HepG2 (cell line): Measurements from ENCODE around the gene SERPINB13. TPM values are rescaled to one million over a fixed set of nuclear protein-coding genes. Genes with fewer than 3 reads are reported as not detected.

Source experiments
- ATAC-seq: fragments of 200-7000 bp; cut with Tn5 transposase; 3 replicates; pipeline ENCODE4 v1.9.1; 2020; ENCODE audit warnings: mild to moderate bottlenecking, moderate library complexity
- BruUV-seq: library from RNA; stranded (reverse); fragments of 400-500 nt; replicated peaks from 2 replicates; lab custom pipeline; 2021; lab: Mats Ljungman, UMichigan
- CTCF ChIA-PET: fragments of 300-600 bp; formaldehyde crosslinking; extraction: SDS; loops from one replicate; lab custom pipeline; 2021; ENCODE audit warnings: low total read pairs, inconsistent platforms, low intra/inter-chr PET ratio; lab: Yijun Ruan, JAX
- POLR2A ChIA-PET: fragments of 350-600 bp; sonication (Branson Sonifier 250); formaldehyde crosslinking; loops from one replicate; lab custom pipeline; 2020; ENCODE audit warnings: antibody characterized with exemption, inconsistent platforms; lab: Yijun Ruan, JAX
- DNase-seq: peaks from one replicate; pipeline ENCODE4 v3.0.0-alpha.2; 2015; ENCODE audit warnings: low spot score
- FAIRE-seq: peaks from 3 replicates; lab custom pipeline; 2011; peaks lifted over from hg19 to GRCh38; lab: Jason Lieb, UNC
- H2AFZ ChIP-seq: one replicate; pipeline ENCODE4 v1.6.1; 2011; ENCODE audit warnings: low read length, inconsistent platforms
- H3K27ac ChIP-seq: fragments of 300-600 bp; 3 replicates; pipeline ENCODE4 v1.8.0; 2011; ENCODE audit warnings: mixed run types, mild to moderate bottlenecking, mixed read lengths, low read length, inconsistent platforms; ENCODE audit not compliant: insufficient read depth; ENCODE audit errors: extremely low read length
- H3K27me3 ChIP-seq, 2 experiments: fragments of 200-600 bp in 1 of 2; 2 replicates in 1 of 2; 3 replicates in 1 of 2; pipeline versions ENCODE4 v1.6.0 to v1.8.0; 2011; ENCODE audit warnings: low read length in 2 of 2, mild to moderate bottlenecking in 2 of 2, moderate library complexity in 2 of 2, inconsistent platforms in 1 of 2; ENCODE audit not compliant: insufficient read depth in 2 of 2, control insufficient read depth in 1 of 2
- H3K36me3 ChIP-seq, 2 experiments: fragments of 200-600 bp in 1 of 2; replicated peaks in 1 of 2; 2 replicates in 1 of 2; 3 replicates in 1 of 2; pipeline versions ENCODE4 v1.5.1 to v1.8.0; 2011; ENCODE audit warnings: low read length in 2 of 2, inconsistent platforms in 1 of 2; ENCODE audit not compliant: insufficient read depth in 2 of 2, control insufficient read depth in 1 of 2
- H3K4me1 ChIP-seq: 2 replicates; pipeline ENCODE4 v1.5.1; 2012; ENCODE audit warnings: low read length, inconsistent platforms; ENCODE audit not compliant: insufficient read depth
- H3K4me2 ChIP-seq: 2 replicates; pipeline ENCODE4 v1.6.0; 2011; ENCODE audit warnings: low read depth, low read length, inconsistent platforms
- H3K4me3 ChIP-seq, 3 experiments: fragments of 200-600 bp in 1 of 3; sonication (generic), shearing (Covaris generic) in 1 of 3; replicated peaks in 1 of 3; 2 replicates each; pipeline ENCODE4 v1.5.1; 2011 to 2016; ENCODE audit warnings: low read length in 3 of 3, inconsistent platforms in 2 of 3, low read depth in 2 of 3, mild to moderate bottlenecking in 2 of 3, control low read depth in 1 of 3, mixed read lengths in 1 of 3; ENCODE audit not compliant: insufficient read depth in 1 of 3
- H3K79me2 ChIP-seq: one replicate; pipeline ENCODE4 v1.6.1; 2011; ENCODE audit warnings: low read length, inconsistent platforms; ENCODE audit not compliant: insufficient read depth
- H3K9ac ChIP-seq: 2 replicates; pipeline ENCODE4 v1.6.0; 2011; ENCODE audit warnings: mild to moderate bottlenecking, low read depth, low read length, inconsistent platforms; ENCODE audit not compliant: insufficient read depth
- H3K9me3 ChIP-seq: 2 replicates; pipeline ENCODE4 v1.5.1; 2012; ENCODE audit warnings: mild to moderate bottlenecking, low read length
- H4K20me1 ChIP-seq: 2 replicates; pipeline ENCODE4 v1.6.0; 2011; ENCODE audit warnings: inconsistent platforms, mild to moderate bottlenecking, low read length, moderate library complexity; ENCODE audit not compliant: insufficient read depth
- BCL6 ChIP-seq: IDR thresholded peaks from 2 replicates; pipeline ENCODE4 v1.6.1; 2016; ENCODE audit warnings: missing genetic modification reagents, missing compliant biosample characterization
- HCFC1 ChIP-seq: fragments of 150-350 bp; IDR thresholded peaks from 2 replicates; pipeline ENCODE4 v1.6.1; 2014; ENCODE audit warnings: low read depth, low read length
- HDAC1 ChIP-seq: sonication (generic); formaldehyde crosslinking; IDR thresholded peaks from 2 replicates; pipeline ENCODE4 v1.5.1; 2020; ENCODE audit warnings: mild to moderate bottlenecking, missing genetic modification reagents
- PLRG1 ChIP-seq: fragments of 450-650 bp; conservative IDR thresholded peaks from 2 replicates; pipeline ENCODE4 v1.6.1; 2016
- REST ChIP-seq, 2 experiments: IDR thresholded peaks; 2 replicates each; pipeline ENCODE4 v1.6.1; 2011 to 2012; ENCODE audit warnings: low read length in 2 of 2, borderline replicate concordance in 1 of 2, low read depth in 1 of 2, mild to moderate bottlenecking in 1 of 2, moderate library complexity in 1 of 2
- SRF ChIP-seq: IDR thresholded peaks from 2 replicates; pipeline ENCODE4 v1.6.1; 2011; ENCODE audit warnings: mild to moderate bottlenecking, low read depth, low read length, moderate library complexity
- ZKSCAN1 ChIP-seq: fragments of 150-350 bp; IDR thresholded peaks from 2 replicates; pipeline ENCODE4 v1.6.1; 2014; ENCODE audit warnings: low read length
- ZNF256 ChIP-seq: sonication (generic); formaldehyde crosslinking; conservative IDR thresholded peaks from 2 replicates; pipeline ENCODE4 v1.4.0; 2020; ENCODE audit warnings: missing genetic modification reagents
- WGBS: methylation state at CpG from one replicate; pipeline ENCODE4 v1.1.6; 2017; ENCODE audit warnings: low lambda C conversion rate; 5-methylcytosine and 5-hydroxymethylcytosine counted together
- in situ Hi-C: cut with HindIII; loops from 2 replicates; pipeline ENCODE4 v1.10.0; 2017; ENCODE audit warnings: low pct_unique_long_range_greater_than_20kb; ENCODE audit not compliant: extremely low pct_ligation_motif_present
- intact Hi-C: fragments of 100-400 bp; cut with micrococcal nuclease; formaldehyde crosslinking; loops from one replicate; pipeline ENCODE4 v1.10.0; 2022; ENCODE audit not compliant: unreplicated experiment
- polyA plus RNA-seq, 8 experiments: library from polyadenylated mRNA; depleted of rRNA in 3 of 8; stranded (reverse) in 7 of 8; unstranded in 1 of 8; fragments of >200 nt; fragmentation: Illumina TruSeq in 4 of 8; extraction: Trizol in 4 of 8; gene quantifications; 2 replicates each; pipeline versions ENCODE4 v1.2.1 to v1.2.3, GENCODE V29; 2011 to 2016; ENCODE audit warnings: low read depth in 4 of 8, missing spikeins in 1 of 8, mixed read lengths in 1 of 8; ENCODE audit not compliant: insufficient read depth in 1 of 8
- total RNA-seq, 5 experiments: library from RNA; depleted of rRNA; stranded (reverse); fragments of >200 nt; fragmentation: Illumina TruSeq; extraction: Trizol; gene quantifications; 2 replicates each; pipeline ENCODE4 v1.2.3, GENCODE V29; 2016; ENCODE audit warnings: low read depth in 1 of 5
- TF ChIP-seq, protein P1 (sequence below): sonication (generic); formaldehyde crosslinking; IDR thresholded peaks from 2 replicates; pipeline ENCODE4 v1.5.0; 2020; ENCODE audit warnings: missing genetic modification reagents, mild to moderate bottlenecking, borderline replicate concordance

The SERPINB13 gene
- total and polyA plus RNA-seq, 2 of the 13 experiments (the other 11 are each of a cell fraction or from before 2014, with no cell fraction given) = not detected

GRCh38 chr18:63552581-63552980 lies 34.6 kb upstream of the SERPINB13 start:
- H3K36me3 ChIP-seq = no peaks in the 10 kb centered on the region
- no peaks in the 10 kb centered on the region for H3K9me3 ChIP-seq
- no peak overlapping the region for H2AFZ ChIP-seq
- H3K79me2 ChIP-seq = no peaks in the 10 kb centered on the region
- intact Hi-C loops = no loop called here
- FAIRE-seq = no peak
- 26% methylated on average over 2 of the region's 2 CpGs for WGBS
- no peaks in the 10 kb centered on the region for H3K27me3 ChIP-seq
- no peaks in the 10 kb centered on the region for H4K20me1 ChIP-seq
- DNase-seq = no peak
- no peak for ATAC-seq
- TF ChIP-seq HDAC1 (CRISPR knock-in tag) = no peak
- TF ChIP-seq ZNF256 (CRISPR knock-in tag) = no peak
- TF ChIP-seq REST (IDR thresholded peaks at IDR 0.05; ENCODE audit: borderline replicate concordance in 1 of 2, low read depth in 1 of 2, low read length in 2 of 2) = no peak
- no peak for TF ChIP-seq SRF
- TF ChIP-seq ZKSCAN1 = no peak
- TF ChIP-seq BCL6 = no peak
- TF ChIP-seq, protein P1, sequence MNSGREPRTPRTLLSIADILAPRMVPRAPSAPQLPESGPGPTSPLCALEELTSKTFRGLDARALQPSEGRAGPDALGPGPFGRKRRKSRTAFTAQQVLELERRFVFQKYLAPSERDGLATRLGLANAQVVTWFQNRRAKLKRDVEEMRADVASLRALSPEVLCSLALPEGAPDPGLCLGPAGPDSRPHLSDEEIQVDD (CRISPR knock-in tag) = no peak
- TF ChIP-seq PLRG1 = no peak
- no peak for TF ChIP-seq HCFC1
- TF ChIP-seq, all 625 proteins: peak for 0
- in situ Hi-C loops = no loop called here
- no TSS peak for BruUV-seq
- Histone ChIP-seq H3K9ac (no peak overlapping the region), H3K4me1 (no peaks in the 10 kb centered on the region), H3K4me3 (no peak overlapping the region), H3K27ac (no peak overlapping the region), H3K4me2 (no peak overlapping the region)
- POLR2A ChIA-PET = no interaction called here
- CTCF ChIA-PET = no interaction called here
